ENCODE measurements around the gene SMIM24. TPM values are rescaled to one million over a fixed set of nuclear protein-coding genes. Genes with fewer than 3 reads are reported as not detected.
"Not testable (repeated sequence)": the region's sequence is repeated elsewhere in the genome, so short reads cannot be mapped to it uniquely, and the experiment has no call there.

The SMIM24 gene
- total RNA-seq, 2 experiments from 2014 or later, result 5.2 to 6.0 TPM

GRCh38 chr19:3444695-3445234, 35.6 kb downstream of the SMIM24 start:
- peaks cover 3% of the 10 kb centered on the region for H3K4me1 Mint-ChIP-seq
- ATAC-seq (ENCODE audit: low read depth) (no peak), DNase-seq (no peak)
- H3K27ac Mint-ChIP-seq, result no peak overlapping the region
- no peaks in the 10 kb centered on the region for H3K9me3 Mint-ChIP-seq
- POLR2A ChIA-PET, result no interaction called here
- no peak overlapping the region for H3K4me3 Mint-ChIP-seq
- no peaks in the 10 kb centered on the region for H3K27me3 Mint-ChIP-seq
- no peaks in the 10 kb centered on the region for H3K36me3 Mint-ChIP-seq

- Mint-ChIP-seq H3K4me3 (no peak overlapping the region), H3K27ac (no peak overlapping the region), H3K27me3 (no peaks in the 10 kb centered on the region), H3K9me3 (no peaks in the 10 kb centered on the region), H3K4me1 (peaks cover 3% of the 10 kb centered on the region), H3K36me3 (no peaks in the 10 kb centered on the region)
- POLR2A ChIA-PET, result no interaction called here
- DNase-seq (no peak), ATAC-seq (ENCODE audit: low read depth) (no peak)
Measured at GRCh38 chr19:3443840-3444694, 36.3 kb downstream of the SMIM24 start.

- no peaks in the 10 kb centered on the region for H3K9me3 Mint-ChIP-seq
- peaks cover 3% of the 10 kb centered on the region for H3K4me1 Mint-ChIP-seq
- DNase-seq (no peak), ATAC-seq (ENCODE audit: low read depth) (no peak)
- POLR2A ChIA-PET, result no interaction called here
- no peak overlapping the region for H3K4me3 Mint-ChIP-seq
- no peak overlapping the region for H3K27ac Mint-ChIP-seq
- no peaks in the 10 kb centered on the region for H3K27me3 Mint-ChIP-seq
- peaks cover 2% of the 10 kb centered on the region for H3K36me3 Mint-ChIP-seq
Measured at GRCh38 chr19:3442487-3443071, 37.7 kb downstream of the SMIM24 start.

GRCh38 chr19:3441986-3442329, 38.4 kb downstream of the SMIM24 start:
- Mint-ChIP-seq H3K36me3 (peaks cover 3% of the 10 kb centered on the region), H3K9me3 (no peaks in the 10 kb centered on the region), H3K27ac (no peak overlapping the region), H3K27me3 (no peaks in the 10 kb centered on the region), H3K4me3 (no peak overlapping the region), H3K4me1 (peaks cover 3% of the 10 kb centered on the region)
- POLR2A ChIA-PET, result no interaction called here
- ATAC-seq (ENCODE audit: low read depth) (no peak), DNase-seq (no peak)

GRCh38 chr19:3441089-3441985, 39.0 kb downstream of the SMIM24 start:
- no peak for ATAC-seq (ENCODE audit: low read depth)
- Mint-ChIP-seq H3K4me1 (peaks cover 3% of the 10 kb centered on the region), H3K27ac (no peak overlapping the region), H3K9me3 (no peaks in the 10 kb centered on the region), H3K4me3 (no peak overlapping the region), H3K27me3 (no peaks in the 10 kb centered on the region), H3K36me3 (peaks cover 3% of the 10 kb centered on the region)
- POLR2A ChIA-PET, result no interaction called here
- no peak for DNase-seq

- Mint-ChIP-seq H3K4me3 (no peak overlapping the region), H3K9me3 (no peaks in the 10 kb centered on the region), H3K36me3 (peaks cover 3% of the 10 kb centered on the region), H3K27ac (no peak overlapping the region), H3K4me1 (peaks cover 6% of the 10 kb centered on the region), H3K27me3 (no peaks in the 10 kb centered on the region)
- ATAC-seq (ENCODE audit: low read depth) (no peak), DNase-seq (peak; percentile 59)
- POLR2A ChIA-PET, result no interaction called here
Measured at GRCh38 chr19:3440082-3440481, 40.2 kb downstream of the SMIM24 start.

GRCh38 chr19:3434630-3435553, 45.4 kb downstream of the SMIM24 start:
- ATAC-seq (ENCODE audit: low read depth), result peak; percentile 95
- peak; percentile 98 for DNase-seq
- POLR2A ChIA-PET, result interaction anchor here (0.9 to 1.2 kb wide), 4 partner anchors 8 to 457 kb away, joined by 3 to 8 read pairs (median 3); partner anchors contain the start of genes MRPL54 and TLE6
- Mint-ChIP-seq H3K27me3 (no peaks in the 10 kb centered on the region), H3K9me3 (peaks cover 4% of the 10 kb centered on the region), H3K4me3 (peak overlapping the region; percentile 98), H3K36me3 (peaks cover 12% of the 10 kb centered on the region), H3K27ac (peak overlapping the region; percentile 98), H3K4me1 (peaks cover 8% of the 10 kb centered on the region)

GRCh38 chr19:3433805-3434540, 46.4 kb downstream of the SMIM24 start:
- H3K4me1 Mint-ChIP-seq, result peaks cover 8% of the 10 kb centered on the region
- peaks cover 12% of the 10 kb centered on the region for H3K36me3 Mint-ChIP-seq
- ATAC-seq (ENCODE audit: low read depth), result no peak
- H3K4me3 Mint-ChIP-seq, result peak overlapping the region; percentile 98
- DNase-seq, result no peak
- H3K27ac Mint-ChIP-seq, result peak overlapping the region; percentile 98
- H3K27me3 Mint-ChIP-seq, result no peaks in the 10 kb centered on the region
- POLR2A ChIA-PET, result interaction anchor here (1.0 kb wide), 1 partner anchor 45 kb away, joined by 3 read pairs; no protein-coding TSS in a partner anchor
- peaks cover 4% of the 10 kb centered on the region for H3K9me3 Mint-ChIP-seq

- Mint-ChIP-seq H3K36me3 (peaks cover 12% of the 10 kb centered on the region), H3K9me3 (peaks cover 4% of the 10 kb centered on the region), H3K27me3 (no peaks in the 10 kb centered on the region), H3K4me3 (no peak overlapping the region), H3K4me1 (peaks cover 8% of the 10 kb centered on the region), H3K27ac (no peak overlapping the region)
- DNase-seq, result no peak
- ATAC-seq (ENCODE audit: low read depth), result no peak
- POLR2A ChIA-PET, result no interaction called here
Measured at GRCh38 chr19:3433313-3433712, 47.0 kb downstream of the SMIM24 start.

GRCh38 chr19:3431760-3432397, 48.4 kb downstream of the SMIM24 start:
- peaks cover 4% of the 10 kb centered on the region for H3K9me3 Mint-ChIP-seq
- H3K27me3 Mint-ChIP-seq, result no peaks in the 10 kb centered on the region
- peaks cover 10% of the 10 kb centered on the region for H3K36me3 Mint-ChIP-seq
- ATAC-seq (ENCODE audit: low read depth), result no peak
- H3K4me1 Mint-ChIP-seq, result peaks cover 8% of the 10 kb centered on the region
- POLR2A ChIA-PET, result no interaction called here
- H3K4me3 Mint-ChIP-seq, result no peak overlapping the region
- DNase-seq, result no peak
- no peak overlapping the region for H3K27ac Mint-ChIP-seq

GRCh38 chr19:3430366-3430680, 50.0 kb downstream of the SMIM24 start:
- H3K4me1 Mint-ChIP-seq; H3K4me3 Mint-ChIP-seq; POLR2A ChIA-PET; DNase-seq; H3K27ac Mint-ChIP-seq; ATAC-seq (ENCODE audit: low read depth); H3K27me3 Mint-ChIP-seq; H3K9me3 Mint-ChIP-seq: not testable (repeated sequence)
- H3K36me3 Mint-ChIP-seq, result peaks cover 14% of the 10 kb centered on the region

GRCh38 chr19:3426433-3426832, 53.9 kb downstream of the SMIM24 start:
- no peaks in the 10 kb centered on the region for H3K4me1 Mint-ChIP-seq
- H3K27me3 Mint-ChIP-seq, result no peaks in the 10 kb centered on the region
- H3K9me3 Mint-ChIP-seq, result no peaks in the 10 kb centered on the region
- H3K27ac Mint-ChIP-seq, result no peak overlapping the region
- H3K36me3 Mint-ChIP-seq, result peaks cover 6% of the 10 kb centered on the region
- ATAC-seq (ENCODE audit: low read depth) (no peak), DNase-seq (no peak)
- POLR2A ChIA-PET, result interaction anchor here (1.4 kb wide), 1 partner anchor 9 kb away, joined by 8 read pairs; no protein-coding TSS in a partner anchor
- H3K4me3 Mint-ChIP-seq, result no peak overlapping the region
